Fibroblast of lung (primary cell): ENCODE data around the gene WBP2. TPM values are rescaled to one million over a fixed set of nuclear protein-coding genes. Genes with fewer than 3 reads are reported as not detected.
"Not testable (repeated sequence)": the region's sequence is repeated elsewhere in the genome, so short reads cannot be mapped to it uniquely, and the experiment has no call there.

Experiments used
- DNase-seq, 2 donors: peaks; one replicate each; pipeline versions ENCODE4 v3.0.0 to v3.0.0-alpha.2; 2010; ENCODE audit warnings: low read depth in 2 of 2
- H2AFZ ChIP-seq: 2 replicates; pipeline ENCODE4 v1.5.1; 2012; ENCODE audit warnings: low read length, control low read depth, inconsistent platforms
- H3K27ac ChIP-seq: 2 replicates; pipeline ENCODE4 v1.5.1; 2011; ENCODE audit warnings: low read length, control low read depth; ENCODE audit not compliant: insufficient read depth
- H3K27me3 ChIP-seq: 2 replicates; pipeline ENCODE4 v1.5.1; 2011; ENCODE audit warnings: mild to moderate bottlenecking, low read length; ENCODE audit not compliant: control insufficient read depth, insufficient read depth
- H3K36me3 ChIP-seq: 2 replicates; pipeline ENCODE4 v1.5.1; 2011; ENCODE audit warnings: low read length; ENCODE audit not compliant: control insufficient read depth, insufficient read depth
- H3K4me1 ChIP-seq: 2 replicates; pipeline ENCODE4 v1.5.1; 2011; ENCODE audit warnings: low read length; ENCODE audit not compliant: control insufficient read depth, insufficient read depth; ENCODE audit errors: extremely low read depth
- H3K4me2 ChIP-seq: 2 replicates; pipeline ENCODE4 v1.5.1; 2011; ENCODE audit warnings: low read length, control low read depth; ENCODE audit not compliant: insufficient read depth; ENCODE audit errors: extremely low read depth
- H3K4me3 ChIP-seq, 4 experiments: fragments of 200-600 bp in 1 of 4; sonication (generic) in 1 of 4; replicated peaks in 1 of 4; 2 replicates each; pipeline ENCODE4 v1.5.1; 2011 to 2016; ENCODE audit warnings: low read length in 4 of 4, low read depth in 3 of 4, mild to moderate bottlenecking in 3 of 4, control low read depth in 2 of 4, inconsistent platforms in 1 of 4, mixed read lengths in 1 of 4; ENCODE audit not compliant: insufficient read depth in 1 of 4; ENCODE audit errors: control extremely low read depth in 1 of 4
- H3K79me2 ChIP-seq: 2 replicates; pipeline ENCODE4 v1.5.1; 2012; ENCODE audit warnings: mild to moderate bottlenecking, low read length, inconsistent platforms; ENCODE audit not compliant: control insufficient read depth, insufficient read depth
- H3K9ac ChIP-seq: 2 replicates; pipeline ENCODE4 v1.5.1; 2011; ENCODE audit warnings: mild to moderate bottlenecking, low read length, control low read depth; ENCODE audit not compliant: insufficient read depth
- H3K9me3 ChIP-seq: 2 replicates; pipeline ENCODE4 v1.5.1; 2012; ENCODE audit warnings: low read depth, low read length; ENCODE audit not compliant: control insufficient read depth, insufficient read depth
- H4K20me1 ChIP-seq: 2 replicates; pipeline ENCODE4 v1.5.1; 2011; ENCODE audit warnings: low read length; ENCODE audit not compliant: control insufficient read depth, insufficient read depth; ENCODE audit errors: extremely low read depth
- EZH2 ChIP-seq: IDR thresholded peaks from 2 replicates; pipeline ENCODE4 v1.5.1; 2012; ENCODE audit warnings: low read length, control low read depth, mild to moderate bottlenecking; ENCODE audit errors: missing control alignments
- polyA plus RNA-seq, 2 donors: library from polyadenylated mRNA; depleted of rRNA in 1 of 2; stranded (reverse) in 1 of 2; unstranded in 1 of 2; fragments of >200 nt; gene quantifications; 2 replicates each; pipeline ENCODE4 v1.2.1, GENCODE V29; 2011 to 2012; ENCODE audit warnings: missing spikeins in 1 of 2
- total RNA-seq: library from RNA; depleted of rRNA; stranded (reverse); fragments of >200 nt; gene quantifications from 2 replicates; pipeline ENCODE4 v1.2.1, GENCODE V29; 2014
- TF ChIP-seq, protein P1 (sequence below), 2 donors: IDR thresholded peaks in 1 of 2; conservative IDR thresholded peaks in 1 of 2; 1 replicate in 1 of 2; 2 replicates in 1 of 2; pipeline ENCODE4 v1.5.1; 2011 to 2012; ENCODE audit warnings: low read length in 2 of 2, control low read depth in 1 of 2, inconsistent platforms in 1 of 2, low read depth in 1 of 2, mild to moderate bottlenecking in 1 of 2

Gene WBP2
- total and polyA plus RNA-seq, 2 donors (not counting 1 experiment from before 2014, with no cell fraction given): 39.5 to 53.4 TPM

GRCh38 chr17:75864448-75864871, 9.3 kb upstream of the WBP2 start:
- no peak overlapping the region for H2AFZ ChIP-seq
- H3K36me3 ChIP-seq: no peaks in the 10 kb centered on the region
- peak overlapping the region; percentile 17 for H3K9ac ChIP-seq

GRCh38 chr17:75861927-75862317, 6.8 kb upstream of the WBP2 start:
- no peaks in the 10 kb centered on the region for H3K79me2 ChIP-seq
- H3K27me3 ChIP-seq: no peaks in the 10 kb centered on the region
- TF ChIP-seq, protein P1, sequence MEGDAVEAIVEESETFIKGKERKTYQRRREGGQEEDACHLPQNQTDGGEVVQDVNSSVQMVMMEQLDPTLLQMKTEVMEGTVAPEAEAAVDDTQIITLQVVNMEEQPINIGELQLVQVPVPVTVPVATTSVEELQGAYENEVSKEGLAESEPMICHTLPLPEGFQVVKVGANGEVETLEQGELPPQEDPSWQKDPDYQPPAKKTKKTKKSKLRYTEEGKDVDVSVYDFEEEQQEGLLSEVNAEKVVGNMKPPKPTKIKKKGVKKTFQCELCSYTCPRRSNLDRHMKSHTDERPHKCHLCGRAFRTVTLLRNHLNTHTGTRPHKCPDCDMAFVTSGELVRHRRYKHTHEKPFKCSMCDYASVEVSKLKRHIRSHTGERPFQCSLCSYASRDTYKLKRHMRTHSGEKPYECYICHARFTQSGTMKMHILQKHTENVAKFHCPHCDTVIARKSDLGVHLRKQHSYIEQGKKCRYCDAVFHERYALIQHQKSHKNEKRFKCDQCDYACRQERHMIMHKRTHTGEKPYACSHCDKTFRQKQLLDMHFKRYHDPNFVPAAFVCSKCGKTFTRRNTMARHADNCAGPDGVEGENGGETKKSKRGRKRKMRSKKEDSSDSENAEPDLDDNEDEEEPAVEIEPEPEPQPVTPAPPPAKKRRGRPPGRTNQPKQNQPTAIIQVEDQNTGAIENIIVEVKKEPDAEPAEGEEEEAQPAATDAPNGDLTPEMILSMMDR (conservative IDR thresholded peaks at IDR 0.05 in 1 of 2, IDR thresholded peaks at IDR 0.05 in 1 of 2; ENCODE audit: low read depth in 1 of 2, low read length in 2 of 2): no peak
- TF ChIP-seq EZH2: no peak
- no peaks in the 10 kb centered on the region for H3K36me3 ChIP-seq
- H3K4me1 ChIP-seq: peaks cover 3% of the 10 kb centered on the region
- no peaks in the 10 kb centered on the region for H4K20me1 ChIP-seq
- no peak overlapping the region for H3K9ac ChIP-seq
- no peak overlapping the region for H2AFZ ChIP-seq
- H3K9me3 ChIP-seq: no peaks in the 10 kb centered on the region
- no peak overlapping the region for H3K27ac ChIP-seq
- DNase-seq: peak in 1 of 2 donors; percentile 54
- no peak overlapping the region for H3K4me2 ChIP-seq
- H3K4me3 ChIP-seq: no peak overlapping the region

More at GRCh38 chr17:75864448-75864871, 9.3 kb upstream of the WBP2 start:
- no peaks in the 10 kb centered on the region for H3K27me3 ChIP-seq
- H3K27ac ChIP-seq: peak overlapping the region; percentile 50
- H3K4me1 ChIP-seq: peaks cover 8% of the 10 kb centered on the region
- H3K9me3 ChIP-seq: no peaks in the 10 kb centered on the region
- no peak for TF ChIP-seq EZH2
- TF ChIP-seq, protein P1 (conservative IDR thresholded peaks at IDR 0.05 in 1 of 2, IDR thresholded peaks at IDR 0.05 in 1 of 2; ENCODE audit: low read depth in 1 of 2, low read length in 2 of 2): no peak
- DNase-seq: peak; percentile 60 to 96
- peak overlapping the region; percentile 44 for H3K4me2 ChIP-seq
- H4K20me1 ChIP-seq: no peaks in the 10 kb centered on the region
- H3K79me2 ChIP-seq: no peaks in the 10 kb centered on the region
- H3K4me3 ChIP-seq: no peak overlapping the region

DNA sequence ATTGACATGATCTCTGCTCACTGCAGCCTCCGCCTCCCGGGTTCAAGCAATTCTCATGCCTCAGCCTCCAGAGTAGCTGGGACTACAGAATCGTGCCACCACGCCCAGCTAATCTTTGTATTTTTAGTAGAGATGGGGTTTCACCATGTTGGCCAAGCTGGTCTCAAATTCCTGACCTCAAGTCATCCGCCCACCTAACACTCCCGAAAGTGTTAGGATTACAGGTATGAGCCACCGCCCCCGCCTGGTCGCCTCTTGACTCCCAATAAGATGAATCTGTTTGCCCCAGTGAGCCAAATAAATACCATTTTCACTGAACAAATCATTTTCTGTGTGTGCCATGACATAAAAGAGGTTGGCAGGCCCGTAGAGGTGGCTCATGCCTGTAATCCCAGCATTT, 4.2 kb upstream of the WBP2 start:
- not testable (repeated sequence) for H3K4me1 ChIP-seq, H2AFZ ChIP-seq, H3K27me3 ChIP-seq, H3K27ac ChIP-seq, DNase-seq, H3K4me2 ChIP-seq, H3K4me3 ChIP-seq, H3K9ac ChIP-seq, H4K20me1 ChIP-seq, H3K36me3 ChIP-seq, H3K79me2 ChIP-seq, H3K9me3 ChIP-seq
